ENCODE data around the gene TBC1D9. TPM values are rescaled to one million over a fixed set of nuclear protein-coding genes. Genes with fewer than 3 reads are reported as not detected.

Gene TBC1D9
- total RNA-seq, 2 donors from 2014 or later = 22.3 to 29.0 TPM

DNA sequence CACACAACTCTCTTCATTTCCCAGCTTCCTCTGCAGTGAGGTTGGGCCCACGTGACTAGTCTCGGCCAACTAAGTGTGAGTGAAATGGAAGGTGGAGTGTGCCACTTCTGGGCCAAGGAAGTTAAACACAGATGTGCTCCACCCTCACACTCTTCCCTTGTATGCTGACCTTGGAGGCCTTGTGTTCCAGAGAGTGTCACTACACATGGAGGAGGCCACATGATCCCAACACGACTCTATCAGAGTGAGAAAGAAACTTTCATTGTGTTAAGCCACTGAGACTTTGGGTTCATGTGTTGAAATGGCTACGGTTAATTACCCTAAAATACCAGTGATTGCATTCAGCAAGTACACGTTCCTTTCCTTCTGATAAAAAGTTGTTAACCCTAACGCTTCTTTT, 55.1 kb downstream of the TBC1D9 start:
- WGBS, 2 experiments (ENCODE audit: insufficient coverage in 1 of 2, insufficient read length in 1 of 2) = 94 to 100% methylated on average over 3 to 6 of the region's 6 CpGs

DNA sequence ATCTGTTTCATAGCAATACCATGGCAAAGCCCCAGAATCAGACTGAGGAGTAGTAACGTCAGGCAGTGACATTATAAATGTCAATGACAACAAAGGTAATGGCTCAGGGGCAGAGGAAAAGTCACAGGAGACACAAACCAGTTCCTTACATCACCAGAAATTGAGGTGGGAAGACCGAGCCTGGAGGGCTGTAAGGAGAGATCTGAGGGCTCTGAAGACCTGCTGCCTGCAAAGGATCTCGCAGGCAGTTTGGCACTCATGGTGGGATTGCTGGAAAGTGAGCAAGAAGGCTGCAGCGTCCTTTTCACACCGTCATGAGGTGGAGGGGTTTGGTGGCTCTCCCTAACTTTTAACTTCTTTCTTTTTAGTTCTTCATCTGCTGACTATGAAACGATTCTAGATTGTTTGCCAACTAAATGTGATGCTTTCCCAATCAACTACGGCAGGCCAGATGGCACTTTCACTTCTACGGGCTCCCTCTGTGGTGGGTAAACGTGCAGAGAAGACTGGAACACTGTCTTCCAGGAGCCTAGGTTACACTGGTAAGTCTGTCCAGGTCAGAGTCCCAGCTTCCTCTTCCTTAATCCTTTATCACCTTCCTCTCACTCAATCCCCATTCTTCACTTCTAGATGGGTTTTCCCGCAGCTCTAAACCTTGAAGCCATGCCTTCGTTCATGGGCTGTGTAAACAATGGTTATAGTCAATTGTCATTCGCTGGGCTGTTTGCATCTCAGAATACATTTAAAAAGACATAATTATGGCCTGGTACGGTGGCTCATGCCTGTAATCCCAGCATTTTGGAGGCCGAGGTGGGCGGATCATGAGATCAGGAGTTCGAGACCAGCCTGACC, 58.2 kb downstream of the TBC1D9 start:
- Histone ChIP-seq H3K4me1 (ENCODE audit: control insufficient read depth, insufficient read depth, low read length) (peaks cover 9% of the 10 kb centered on the region), H3K9me3 (ENCODE audit: control insufficient read depth, low read length) (no peaks in the 10 kb centered on the region), H3K27ac (ENCODE audit: low read depth, low read length) (no peak overlapping the region), H3K36me3 (ENCODE audit: control insufficient read depth, insufficient read depth, low read length) (peaks cover 29% of the 10 kb centered on the region), H3K9ac (ENCODE audit: extremely low read depth, low read length, poor library complexity, severe bottlenecking) (no peak overlapping the region), H3K27me3 (ENCODE audit: control insufficient read depth, insufficient read depth, low read length, poor library complexity, severe bottlenecking) (no peaks in the 10 kb centered on the region), H3K4me3 (ENCODE audit: low read length) (no peak overlapping the region)
- Mint-ChIP-seq H3K27ac (no peak overlapping the region), H3K9me3 (no peaks in the 10 kb centered on the region), H3K4me3 (no peak overlapping the region), H3K4me1 (peaks cover 16% of the 10 kb centered on the region), H3K36me3 (ENCODE audit: low read depth) (peaks cover 20% of the 10 kb centered on the region), H3K27me3 (ENCODE audit: insufficient read depth) (peaks cover 3% of the 10 kb centered on the region)
- TF ChIP-seq, protein P1, sequence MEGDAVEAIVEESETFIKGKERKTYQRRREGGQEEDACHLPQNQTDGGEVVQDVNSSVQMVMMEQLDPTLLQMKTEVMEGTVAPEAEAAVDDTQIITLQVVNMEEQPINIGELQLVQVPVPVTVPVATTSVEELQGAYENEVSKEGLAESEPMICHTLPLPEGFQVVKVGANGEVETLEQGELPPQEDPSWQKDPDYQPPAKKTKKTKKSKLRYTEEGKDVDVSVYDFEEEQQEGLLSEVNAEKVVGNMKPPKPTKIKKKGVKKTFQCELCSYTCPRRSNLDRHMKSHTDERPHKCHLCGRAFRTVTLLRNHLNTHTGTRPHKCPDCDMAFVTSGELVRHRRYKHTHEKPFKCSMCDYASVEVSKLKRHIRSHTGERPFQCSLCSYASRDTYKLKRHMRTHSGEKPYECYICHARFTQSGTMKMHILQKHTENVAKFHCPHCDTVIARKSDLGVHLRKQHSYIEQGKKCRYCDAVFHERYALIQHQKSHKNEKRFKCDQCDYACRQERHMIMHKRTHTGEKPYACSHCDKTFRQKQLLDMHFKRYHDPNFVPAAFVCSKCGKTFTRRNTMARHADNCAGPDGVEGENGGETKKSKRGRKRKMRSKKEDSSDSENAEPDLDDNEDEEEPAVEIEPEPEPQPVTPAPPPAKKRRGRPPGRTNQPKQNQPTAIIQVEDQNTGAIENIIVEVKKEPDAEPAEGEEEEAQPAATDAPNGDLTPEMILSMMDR (conservative IDR thresholded peaks at IDR 0.05) = no peak
- DNase-seq = no peak
- WGBS, 2 experiments (ENCODE audit: insufficient coverage in 1 of 2, insufficient read length in 1 of 2) = 84 to 87% methylated on average over 15 to 16 of the region's 16 CpGs

More for the DNA sequence above, 55.1 kb downstream of the TBC1D9 start:
- H3K4me1 ChIP-seq (ENCODE audit: control insufficient read depth, insufficient read depth, low read length) = peaks cover 29% of the 10 kb centered on the region
- no peak for DNase-seq
- no peak overlapping the region for H3K9ac ChIP-seq (ENCODE audit: extremely low read depth, low read length, poor library complexity, severe bottlenecking)
- Mint-ChIP-seq H3K4me3 (no peak overlapping the region), H3K27me3 (ENCODE audit: insufficient read depth) (no peaks in the 10 kb centered on the region), H3K9me3 (no peaks in the 10 kb centered on the region), H3K27ac (no peak overlapping the region), H3K4me1 (peaks cover 39% of the 10 kb centered on the region), H3K36me3 (ENCODE audit: low read depth) (peaks cover 18% of the 10 kb centered on the region)
- TF ChIP-seq, protein P1 (conservative IDR thresholded peaks at IDR 0.05) = no peak
- H3K4me3 ChIP-seq (ENCODE audit: low read length) = no peak overlapping the region
- no peaks in the 10 kb centered on the region for H3K27me3 ChIP-seq (ENCODE audit: control insufficient read depth, insufficient read depth, low read length, poor library complexity, severe bottlenecking)
- H3K9me3 ChIP-seq (ENCODE audit: control insufficient read depth, low read length) = no peaks in the 10 kb centered on the region
- peaks cover 29% of the 10 kb centered on the region for H3K36me3 ChIP-seq (ENCODE audit: control insufficient read depth, insufficient read depth, low read length)
- H3K27ac ChIP-seq (ENCODE audit: low read depth, low read length) = no peak overlapping the region

DNA sequence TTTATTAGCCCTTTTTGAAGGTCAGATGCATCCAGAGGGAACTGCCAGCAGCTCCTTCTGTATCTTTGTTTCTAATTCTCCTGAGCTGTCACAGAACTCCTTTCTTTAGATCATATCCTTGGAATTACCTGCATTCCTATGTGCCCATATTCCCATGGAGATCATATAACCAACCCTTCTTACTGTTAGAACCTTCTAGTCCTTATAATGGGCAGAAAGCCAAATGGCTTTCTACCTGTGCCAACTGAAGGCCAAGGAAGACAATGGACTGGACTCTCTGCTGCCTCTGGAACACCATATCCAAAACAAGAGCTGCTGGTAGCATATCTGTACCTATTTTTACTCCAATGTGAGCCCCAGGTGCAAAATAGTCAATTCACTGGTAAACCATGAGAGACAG, 60.7 kb downstream of the TBC1D9 start:
- H3K36me3 ChIP-seq (ENCODE audit: control insufficient read depth, insufficient read depth, low read length) = peaks cover 19% of the 10 kb centered on the region
- Mint-ChIP-seq H3K4me3 (no peak overlapping the region), H3K36me3 (ENCODE audit: low read depth) (peaks cover 11% of the 10 kb centered on the region), H3K4me1 (peaks cover 27% of the 10 kb centered on the region), H3K9me3 (no peaks in the 10 kb centered on the region), H3K27ac (no peak overlapping the region), H3K27me3 (ENCODE audit: insufficient read depth) (peaks cover 9% of the 10 kb centered on the region)
- no peak for DNase-seq
- peaks cover 16% of the 10 kb centered on the region for H3K4me1 ChIP-seq (ENCODE audit: control insufficient read depth, insufficient read depth, low read length)
- H3K27ac ChIP-seq (ENCODE audit: low read depth, low read length) = no peak overlapping the region
- no peak overlapping the region for H3K9ac ChIP-seq (ENCODE audit: extremely low read depth, low read length, poor library complexity, severe bottlenecking)
- no peaks in the 10 kb centered on the region for H3K27me3 ChIP-seq (ENCODE audit: control insufficient read depth, insufficient read depth, low read length, poor library complexity, severe bottlenecking)
- no peak overlapping the region for H3K4me3 ChIP-seq (ENCODE audit: low read length)
- TF ChIP-seq, protein P1 (conservative IDR thresholded peaks at IDR 0.05) = no peak
- no peaks in the 10 kb centered on the region for H3K9me3 ChIP-seq (ENCODE audit: control insufficient read depth, low read length)

Measured in endodermal cell (in vitro differentiated cells).